ENCODE measurements around the gene SYTL3.

SYTL3 gene

DNA sequence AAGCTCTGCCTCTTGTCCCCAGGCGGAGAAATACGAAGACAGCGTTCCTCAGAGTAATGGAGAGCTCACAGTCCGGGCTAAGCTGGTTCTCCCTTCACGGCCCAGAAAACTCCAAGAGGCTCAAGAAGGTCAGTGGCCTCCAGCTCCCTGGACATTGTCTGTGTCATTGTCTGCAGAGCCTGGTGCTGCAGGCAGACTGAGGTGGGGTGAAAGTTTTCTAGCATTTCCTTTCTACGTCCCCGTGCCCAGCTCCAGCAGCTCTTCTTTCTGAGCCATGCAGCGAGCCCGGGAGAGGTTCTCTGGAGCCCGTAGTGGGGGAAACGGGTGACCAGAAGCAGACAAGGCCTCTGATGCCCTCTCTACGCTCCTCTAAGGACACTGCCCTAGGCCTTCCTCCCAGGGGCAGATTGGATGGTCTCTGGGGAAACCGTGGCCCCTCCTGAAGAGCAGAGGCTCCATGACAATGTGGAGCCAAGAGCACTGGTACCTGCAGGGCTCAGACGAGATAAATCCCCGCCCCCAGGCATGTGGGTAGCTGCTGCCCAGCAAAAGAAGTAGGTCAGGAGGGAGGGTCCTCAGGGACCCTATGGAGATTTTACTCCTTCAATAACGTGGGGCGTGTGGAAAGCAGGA is 110.9 kb downstream of the SYTL3 start:
- no peak for DNase-seq (ENCODE audit: low spot score)

DNA sequence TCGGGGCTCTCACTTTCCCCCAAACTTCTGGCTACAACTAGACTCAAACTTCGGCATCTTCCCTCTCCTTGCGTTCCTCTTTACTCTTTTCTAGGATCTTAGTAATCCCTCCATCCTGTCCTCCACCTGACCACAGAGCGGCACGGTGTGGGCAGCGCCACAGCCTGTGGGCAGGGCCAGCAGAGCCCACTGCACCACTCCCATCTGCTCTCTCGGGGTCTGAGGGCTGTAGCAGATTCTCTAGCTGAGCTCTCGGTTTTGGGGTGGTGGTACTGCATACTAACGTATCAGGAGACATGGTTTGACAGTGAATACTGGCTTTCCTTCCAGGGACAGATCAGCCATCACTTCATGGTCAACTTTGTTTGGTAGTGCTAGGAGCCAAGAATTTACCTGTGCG is 111.9 kb downstream of the SYTL3 start:
- no peak for DNase-seq (ENCODE audit: low spot score)

DNA sequence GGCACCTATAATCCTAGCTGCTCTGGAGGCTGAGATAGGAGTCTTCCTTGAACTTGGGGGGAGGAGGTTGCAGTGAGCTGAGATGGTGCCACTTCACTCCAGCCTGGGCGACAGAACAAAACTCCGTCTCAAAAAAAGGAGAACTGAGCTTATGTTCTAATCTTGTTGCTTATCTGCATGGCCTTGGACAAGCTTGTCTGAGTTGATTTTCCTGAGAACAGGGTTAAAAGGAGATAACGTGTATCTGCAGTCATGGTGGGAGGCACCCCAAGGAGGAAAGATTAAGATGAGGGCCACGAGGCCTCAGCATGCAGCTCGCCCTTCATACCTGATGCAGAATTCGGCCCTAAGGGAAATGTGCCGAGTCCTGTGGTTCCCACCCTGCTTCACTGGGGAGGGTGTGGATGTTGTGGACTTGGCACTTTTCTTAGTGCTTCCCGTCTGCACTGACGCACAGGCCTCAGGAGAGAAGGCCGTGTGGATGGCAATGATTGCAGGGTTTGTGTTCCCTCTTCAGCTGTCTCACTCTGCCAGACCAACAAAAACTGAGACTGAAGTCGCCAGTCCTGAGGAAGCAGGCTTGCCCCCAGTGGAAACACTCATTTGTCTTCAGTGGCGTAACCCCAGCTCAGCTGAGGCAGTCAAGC is 113.1 kb downstream of the SYTL3 start:
- no peak for DNase-seq (ENCODE audit: low spot score)

DNA sequence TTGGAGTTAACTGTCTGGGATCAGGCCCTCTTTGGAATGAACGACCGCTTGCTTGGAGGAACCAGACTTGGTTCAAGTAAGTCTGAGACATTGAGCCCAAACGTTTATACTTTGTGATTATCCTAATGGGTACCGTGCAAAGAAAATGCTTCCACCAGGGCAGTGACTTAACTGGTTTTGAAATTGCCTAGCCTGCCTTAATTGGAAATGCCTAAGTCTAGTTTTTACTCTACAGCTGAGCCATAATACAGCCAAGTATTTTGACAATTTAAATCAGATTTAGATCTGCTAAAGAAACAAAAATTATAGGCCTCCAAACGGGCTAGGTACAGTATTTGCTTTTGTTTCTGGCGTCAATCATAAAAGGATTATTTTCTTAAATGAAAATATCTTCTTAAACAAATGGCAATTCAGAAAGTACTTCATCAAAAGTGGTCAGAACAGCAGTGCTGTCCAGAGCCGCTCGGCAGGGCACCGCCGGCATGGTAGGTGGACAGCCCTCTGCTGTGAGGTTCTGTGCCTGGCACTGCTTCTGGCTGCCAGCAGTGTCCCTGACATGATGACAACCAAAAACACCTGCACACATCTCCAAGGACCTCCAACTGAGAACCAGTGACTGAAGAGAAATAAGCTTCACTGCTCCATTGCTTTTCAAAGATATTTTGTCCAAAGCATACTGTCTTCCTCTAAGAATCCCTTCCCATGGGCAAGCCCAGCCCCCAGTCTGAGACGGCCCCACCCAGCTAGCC is 113.8 kb downstream of the SYTL3 start:
- no peak for DNase-seq (ENCODE audit: low spot score)

DNA sequence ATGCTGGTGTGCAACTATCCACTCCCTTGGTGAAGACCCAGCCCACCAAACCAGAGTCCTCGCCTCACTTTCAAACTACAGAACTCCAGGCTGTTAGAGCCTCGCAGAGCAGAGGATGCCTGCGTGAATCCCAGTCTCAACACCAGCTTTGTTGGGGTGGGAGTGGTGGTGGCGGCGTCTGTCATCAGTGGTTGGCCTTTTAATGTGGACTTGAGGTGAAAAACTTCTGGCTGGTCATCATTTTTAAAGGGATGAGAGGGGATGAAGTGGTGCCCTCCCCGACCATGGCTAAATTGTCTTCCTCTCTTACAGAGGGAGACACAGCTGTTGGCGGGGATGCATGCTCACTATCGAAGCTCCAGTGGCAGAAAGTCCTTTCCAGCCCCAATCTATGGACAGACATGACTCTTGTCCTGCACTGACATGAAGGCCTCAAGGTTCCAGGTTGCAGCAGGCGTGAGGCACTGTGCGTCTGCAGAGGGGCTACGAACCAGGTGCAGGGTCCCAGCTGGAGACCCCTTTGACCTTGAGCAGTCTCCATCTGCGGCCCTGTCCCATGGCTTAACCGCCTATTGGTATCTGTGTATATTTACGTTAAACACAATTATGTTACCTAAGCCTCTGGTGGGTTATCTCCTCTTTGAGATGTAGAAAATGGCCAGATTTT is 114.5 kb downstream of the SYTL3 start:
- DNase-seq (ENCODE audit: low spot score), result no peak

DNA sequence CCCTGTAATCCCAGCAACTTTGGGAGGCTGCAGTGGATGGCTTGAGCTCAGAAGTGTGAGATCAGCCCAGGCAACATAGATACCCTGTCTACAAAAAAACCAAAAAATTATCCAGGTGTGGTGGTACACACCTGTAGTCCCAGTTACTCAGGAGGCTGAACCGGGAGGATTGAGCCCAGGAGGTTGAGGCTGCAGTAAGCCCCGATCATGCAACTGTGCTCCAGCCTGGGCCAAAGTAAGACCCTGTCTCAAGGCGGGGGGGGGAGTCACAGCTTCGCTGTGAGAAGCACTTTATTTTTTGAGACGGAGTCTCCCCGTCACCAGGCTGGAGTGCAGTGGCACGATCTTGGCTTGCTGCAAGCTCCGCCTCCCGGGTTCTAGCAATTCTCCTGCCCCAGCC is 115.1 kb downstream of the SYTL3 start:
- DNase-seq (ENCODE audit: low spot score), result no peak

DNA sequence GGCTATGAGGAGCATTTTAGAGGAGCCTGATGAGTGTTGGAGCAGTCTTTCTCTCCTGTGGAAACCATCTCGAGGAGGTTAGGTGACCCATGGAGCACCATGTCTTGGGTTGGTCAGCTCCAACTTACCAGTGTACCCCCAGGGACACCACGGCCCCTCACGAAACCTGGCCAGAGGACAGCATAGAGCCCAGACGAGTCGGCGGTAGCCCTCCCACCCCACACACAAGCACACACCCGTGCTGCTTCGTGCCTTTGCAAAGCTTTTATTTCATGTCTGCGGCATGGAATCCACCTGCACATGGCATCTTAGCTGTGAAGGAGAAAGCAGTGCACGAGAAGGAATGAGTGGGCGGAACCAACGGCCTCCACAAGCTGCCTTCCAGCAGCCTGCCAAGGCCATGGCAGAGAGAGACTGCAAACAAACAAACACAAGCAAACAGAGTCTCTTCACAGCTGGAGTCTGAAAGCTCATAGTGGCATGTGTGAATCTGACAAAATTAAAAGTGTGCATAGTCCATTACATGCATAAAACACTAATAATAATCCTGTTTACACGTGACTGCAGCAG is 115.7 kb downstream of the SYTL3 start:
- DNase-seq (ENCODE audit: low spot score), result no peak

DNA sequence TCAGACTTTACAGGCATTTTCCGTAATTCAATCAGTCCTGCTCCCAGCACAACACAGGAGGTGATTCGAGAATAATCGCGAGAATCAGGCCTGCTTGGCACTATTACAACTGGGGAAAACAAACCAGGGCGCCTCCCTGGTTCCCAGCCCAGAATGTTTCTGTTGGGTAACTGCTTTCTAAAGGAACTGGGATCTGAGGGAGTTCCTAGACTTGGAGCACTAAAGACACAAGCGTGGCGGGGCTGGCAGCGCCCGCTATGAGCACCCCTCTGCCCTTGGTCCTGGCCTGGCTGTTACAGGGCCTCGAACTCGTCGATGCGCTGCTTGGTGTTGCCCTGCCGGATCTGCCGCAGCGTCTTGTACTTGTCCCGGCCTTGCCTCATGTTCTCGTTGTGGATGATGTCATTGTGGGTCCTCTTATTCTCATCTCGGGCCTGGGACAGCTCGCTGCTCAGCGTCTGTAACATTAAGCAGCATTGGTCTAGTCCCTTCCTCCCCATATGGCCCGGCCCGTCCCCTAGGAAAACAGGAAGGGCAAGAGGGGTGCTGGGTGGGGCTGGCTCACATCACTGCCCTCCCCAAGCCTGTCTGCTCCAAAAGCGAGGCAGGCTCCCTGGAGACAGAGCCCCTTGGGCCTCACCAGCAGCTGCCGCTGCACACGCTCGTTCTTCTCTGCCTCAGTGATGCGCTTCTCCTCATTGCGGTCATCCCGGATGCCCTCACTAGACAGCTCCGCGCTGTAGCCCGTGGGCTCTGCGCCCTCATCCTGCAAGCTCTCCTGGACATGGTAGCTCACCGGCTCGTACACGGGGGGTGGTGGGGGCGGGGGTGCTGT is 117.0 kb downstream of the SYTL3 start:
- DNase-seq (ENCODE audit: low spot score), result no peak

DNA sequence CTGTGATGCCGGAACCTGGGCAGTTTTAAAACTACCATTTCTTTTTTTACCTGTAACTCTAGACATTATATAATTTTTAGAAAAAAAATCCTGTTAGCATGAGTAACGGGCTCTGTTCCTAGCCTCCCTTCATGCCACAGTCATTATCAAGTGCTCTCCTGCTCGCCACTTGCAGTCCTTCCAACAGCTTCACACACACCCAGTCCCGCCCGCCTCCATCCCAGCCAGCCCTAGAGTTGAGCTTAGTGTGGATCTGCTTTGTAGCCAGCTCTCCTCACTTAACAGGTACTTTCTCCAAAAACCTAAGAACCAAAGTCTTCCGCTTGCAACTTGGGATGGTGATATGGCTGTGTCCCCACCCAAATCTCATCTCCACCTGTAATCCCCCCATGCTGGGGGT is 117.9 kb downstream of the SYTL3 start:
- no peak for DNase-seq (ENCODE audit: low spot score)

DNA sequence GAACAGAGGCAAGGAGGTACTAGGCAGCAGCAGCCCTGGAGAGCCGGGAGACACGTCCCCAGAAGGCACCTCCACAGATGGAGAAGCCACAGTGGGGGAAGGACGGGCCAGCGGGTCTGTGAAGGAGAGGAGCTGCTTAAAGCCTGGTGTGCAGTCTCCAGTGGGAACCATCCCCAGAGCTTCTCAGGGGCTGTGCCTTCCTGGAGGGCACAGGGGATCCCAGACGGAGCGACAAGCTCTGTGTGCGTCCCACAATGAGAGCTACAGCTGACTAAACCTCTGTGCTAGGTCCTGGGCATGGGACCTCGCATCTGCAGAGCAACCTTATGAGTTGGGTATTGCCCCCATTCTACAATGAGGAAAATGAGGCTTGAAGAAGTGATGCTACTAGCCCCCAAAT is 118.6 kb downstream of the SYTL3 start:
- DNase-seq (ENCODE audit: low spot score), result no peak

DNA sequence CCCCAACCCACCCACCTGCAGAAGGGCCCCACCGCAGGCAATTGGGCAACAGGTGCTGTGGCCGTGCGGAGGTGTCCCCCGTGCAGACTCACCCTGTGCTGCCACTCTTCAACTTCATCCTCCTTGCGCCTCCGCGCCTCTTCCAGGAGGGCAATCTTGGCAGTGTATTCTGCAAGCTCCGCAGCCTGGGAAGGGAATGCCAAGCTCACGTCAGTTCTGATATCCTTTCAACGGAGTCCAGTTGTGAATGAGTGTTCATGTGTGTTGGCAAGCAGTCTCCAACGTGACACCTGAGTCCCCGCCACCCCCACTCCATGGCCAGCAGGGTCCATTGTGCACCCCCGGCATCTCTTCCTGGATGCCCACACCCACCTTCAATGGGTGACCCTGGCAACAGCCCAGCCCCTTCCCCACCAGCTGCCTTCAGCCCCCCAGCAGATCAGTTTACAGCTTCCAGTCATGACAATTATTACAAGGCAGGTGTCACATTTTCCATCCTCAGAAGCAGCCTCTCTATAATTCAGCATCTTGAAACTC is 119.4 kb downstream of the SYTL3 start:
- no peak for DNase-seq (ENCODE audit: low spot score)

DNA sequence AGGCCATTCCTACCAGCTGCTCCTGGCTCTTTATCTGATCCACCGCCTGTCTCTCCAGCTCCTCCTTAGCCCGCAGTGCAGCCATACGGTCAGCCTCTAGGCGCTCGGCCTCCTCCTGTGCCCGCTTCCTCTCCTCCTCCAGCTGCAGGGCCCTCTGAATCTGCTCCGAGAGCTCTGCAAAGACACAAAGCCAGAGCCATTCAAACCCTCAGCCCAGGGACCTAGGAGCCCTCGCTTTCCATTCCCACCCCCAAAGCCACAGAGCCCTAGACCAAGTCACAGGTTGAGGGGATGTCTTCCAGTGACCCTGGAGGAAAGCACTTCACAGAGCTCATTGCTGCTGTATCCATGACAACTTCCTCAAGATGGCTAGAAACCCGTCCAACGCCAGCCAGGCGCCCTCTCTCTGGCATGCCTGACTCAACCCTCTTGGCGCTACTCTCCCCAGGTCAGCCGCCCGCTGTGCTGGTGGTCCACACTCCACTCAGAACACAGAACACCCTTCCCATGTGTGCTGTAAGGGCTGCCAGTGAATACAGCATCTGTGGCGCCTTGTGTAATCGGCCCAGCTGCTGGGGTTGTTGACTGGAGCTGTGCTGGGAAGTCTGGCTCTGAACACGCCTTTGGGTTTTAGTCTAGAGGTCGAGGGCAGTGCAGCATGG is 120.0 kb downstream of the SYTL3 start:
- no peak for DNase-seq (ENCODE audit: low spot score)

DNA sequence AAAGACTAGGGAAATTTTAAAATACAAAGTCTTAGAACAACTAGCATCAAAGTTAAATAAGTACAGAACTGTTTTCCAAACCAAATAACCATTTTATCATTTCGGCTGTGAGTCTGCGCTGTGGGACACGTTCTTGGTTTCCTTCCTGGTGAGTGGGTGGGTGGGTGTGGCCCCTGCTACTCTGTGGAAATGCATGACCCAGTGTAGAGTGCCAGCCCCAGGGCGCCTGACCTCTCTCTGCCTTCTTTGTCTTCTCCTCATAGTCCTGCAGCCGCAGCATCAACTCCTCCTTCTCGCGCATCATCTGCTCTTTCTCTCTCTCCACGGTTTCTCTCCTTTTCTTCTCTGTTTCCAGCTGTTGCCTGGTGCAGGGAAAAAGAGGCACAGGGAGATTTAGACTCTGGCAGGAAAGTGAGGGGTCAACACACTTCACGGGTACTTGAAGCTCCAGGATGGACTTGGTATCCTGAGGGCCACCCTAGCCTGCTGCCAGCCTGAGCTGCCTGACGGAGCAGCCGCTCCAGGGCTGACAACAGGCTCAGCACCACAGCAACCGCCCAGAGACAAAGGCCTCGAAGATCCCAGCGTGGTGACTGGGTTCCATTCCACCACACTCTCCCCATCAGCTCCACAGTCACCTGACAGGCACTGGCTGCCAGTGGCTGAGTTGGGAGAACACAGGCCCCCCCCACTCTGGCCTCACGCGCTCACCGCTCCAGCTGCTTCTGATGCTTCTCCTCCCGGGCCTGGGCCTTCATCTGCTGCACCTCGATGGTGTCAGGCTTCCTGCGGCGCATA is 120.9 kb downstream of the SYTL3 start:
- DNase-seq (ENCODE audit: low spot score), result no peak

DNA sequence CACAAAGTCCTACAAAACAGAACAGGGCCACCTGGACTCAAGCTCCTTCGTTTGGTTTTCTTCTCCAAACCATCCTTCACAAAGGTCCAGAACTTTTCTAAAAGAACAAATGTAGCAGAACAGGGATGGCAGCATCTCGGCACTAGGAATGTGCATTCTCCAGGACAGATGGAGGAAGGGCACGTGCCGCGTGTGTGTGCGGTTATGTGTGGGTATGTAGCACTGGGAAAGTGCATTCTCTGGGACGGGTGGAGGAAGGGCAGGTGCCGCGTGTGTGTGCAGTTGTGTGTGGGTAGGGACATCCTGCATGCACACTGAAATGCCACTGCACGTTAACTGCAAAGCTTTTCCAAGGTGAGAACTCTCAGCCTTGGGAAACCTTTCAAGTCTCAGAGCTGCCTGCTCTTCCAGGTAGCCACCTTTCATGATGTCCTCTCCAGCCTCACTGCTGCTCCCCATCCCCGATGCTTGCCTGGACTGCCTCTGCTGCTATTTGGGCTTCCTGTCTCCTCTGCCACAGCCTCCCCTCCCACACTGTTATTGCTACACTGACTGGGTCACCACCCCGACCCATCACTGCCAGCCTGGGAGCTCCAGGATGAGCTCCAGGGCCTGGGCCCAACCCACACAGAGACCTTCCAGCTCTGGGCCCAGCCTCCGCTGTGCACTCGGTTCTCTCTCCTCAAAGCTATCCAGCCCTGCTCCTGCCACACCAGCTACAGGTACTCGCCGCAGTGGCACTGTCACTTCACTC is 121.7 kb downstream of the SYTL3 start:
- DNase-seq (ENCODE audit: low spot score), result no peak

DNA sequence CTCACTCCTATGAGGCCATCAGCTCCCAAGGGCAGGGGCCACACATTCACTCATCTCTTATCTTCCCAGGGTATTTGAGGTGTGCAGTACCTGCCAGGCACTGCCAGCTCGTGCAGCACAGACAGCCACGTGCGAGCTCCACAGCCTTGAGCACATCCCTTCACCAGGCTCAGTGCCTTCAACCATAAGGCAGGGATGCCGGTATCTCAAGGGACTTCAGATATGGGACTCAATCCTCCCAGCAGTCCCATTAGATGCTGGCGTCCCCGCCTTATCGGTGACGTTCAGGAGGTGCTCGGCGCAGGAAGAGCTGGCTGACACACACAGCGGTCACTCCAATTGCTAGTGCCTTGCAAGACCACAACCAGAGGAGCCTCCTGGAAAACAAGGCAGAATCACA is 122.3 kb downstream of the SYTL3 start:
- no peak for DNase-seq (ENCODE audit: low spot score)

DNA sequence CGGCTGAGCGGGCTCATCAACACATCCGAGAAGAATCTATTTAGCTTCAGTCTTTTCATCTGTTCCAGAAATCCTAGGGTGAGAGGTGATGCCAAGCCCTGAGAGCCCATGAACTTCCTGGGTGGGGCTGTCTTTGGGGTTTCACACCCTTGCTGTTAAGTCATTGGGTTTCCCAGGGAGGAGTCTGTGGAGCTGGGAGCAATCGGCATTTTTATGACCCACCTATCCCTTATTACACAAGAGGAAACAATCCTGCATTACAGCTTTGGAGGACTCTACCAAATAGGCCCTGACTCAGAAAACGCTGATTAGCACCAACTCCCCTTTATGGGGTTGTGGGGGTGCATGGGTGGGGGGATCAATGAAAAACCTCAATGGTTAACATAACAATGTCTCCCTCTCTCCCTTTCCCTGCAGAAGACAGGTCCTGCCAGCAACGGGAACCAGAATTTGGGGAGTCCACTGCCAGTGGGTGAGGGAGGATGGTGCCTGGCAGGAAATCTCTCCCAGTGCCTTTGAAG is 123.1 kb downstream of the SYTL3 start:
- DNase-seq (ENCODE audit: low spot score), result peak; percentile 64

DNA sequence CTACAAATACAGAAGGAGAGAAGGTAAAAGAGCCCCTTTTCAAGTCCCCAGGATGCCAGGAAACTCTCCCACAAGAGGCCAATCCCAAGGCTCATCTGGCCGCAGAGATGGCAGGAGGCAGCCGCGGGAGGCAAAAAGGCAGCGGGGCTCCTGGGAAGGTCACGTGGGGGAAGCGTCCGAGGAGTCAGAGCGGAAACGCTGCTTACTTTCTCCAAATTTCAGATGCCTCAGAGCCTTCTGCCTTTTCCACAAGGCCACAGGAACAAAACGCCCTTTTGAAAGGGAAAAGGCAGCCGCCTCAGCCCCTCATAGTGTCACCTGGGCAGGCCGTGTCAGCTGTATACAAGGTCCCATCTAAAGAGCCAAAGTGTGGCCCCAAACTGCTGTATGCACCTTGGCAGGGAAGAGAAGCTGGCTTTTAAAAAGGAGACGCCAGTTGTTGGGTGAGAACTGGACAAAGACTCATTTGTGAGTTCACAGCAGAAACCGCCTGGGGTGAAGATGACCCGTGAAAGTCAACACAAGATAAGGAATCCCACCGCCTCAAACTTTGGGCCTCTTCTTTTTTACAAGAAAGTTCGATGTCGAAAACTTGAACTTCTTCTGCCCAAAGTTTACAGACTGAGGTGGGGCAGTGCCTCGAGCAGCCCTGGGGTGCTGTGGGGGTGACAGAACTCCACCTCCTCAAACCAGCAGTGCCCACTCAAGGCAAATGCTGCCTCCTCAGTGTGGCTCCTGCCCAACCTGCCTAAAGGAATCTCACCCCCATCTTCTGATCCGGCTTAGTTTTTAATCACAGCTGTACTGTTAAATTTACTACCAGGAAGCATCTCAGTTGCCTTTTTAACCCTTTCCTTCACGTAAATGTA is 124.0 kb downstream of the SYTL3 start:
- no peak for DNase-seq (ENCODE audit: low spot score)
